ENCODE results near the gene CGB3. TPM values are rescaled to one million over a fixed set of nuclear protein-coding genes. Genes with fewer than 3 reads are reported as not detected.
"Not testable (repeated sequence)": the region's sequence is repeated elsewhere in the genome, so short reads cannot be mapped to it uniquely, and the experiment has no call there.

CGB3 gene
- not detected for total RNA-seq
- polyA plus RNA-seq (ENCODE audit: insufficient read depth, low read depth, low replicate concordance), result not detected
- long read RNA-seq, donor 1, result 0 reads
- long read RNA-seq, donor 2, result 0 reads

DNA sequence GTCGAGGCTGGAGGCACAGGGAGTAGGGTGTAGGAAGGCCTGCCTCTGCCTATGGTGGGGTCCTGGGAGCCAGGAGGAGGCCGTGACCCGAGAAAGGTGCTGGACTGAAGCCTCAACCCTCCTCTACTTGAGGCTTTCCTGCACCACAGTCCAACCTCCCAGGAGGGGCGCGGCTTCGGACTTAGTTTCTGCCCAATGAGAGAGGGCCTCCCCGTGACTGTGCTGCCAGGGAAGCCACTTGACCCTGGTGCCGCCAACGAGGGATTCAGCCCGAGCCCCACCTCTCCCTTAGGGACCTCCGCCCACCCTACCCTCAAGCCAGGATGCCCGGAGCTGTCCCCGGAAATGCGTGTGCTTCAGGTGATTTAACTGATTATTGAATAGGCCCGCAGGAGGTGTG is at the start of gene CGB3:
CGB3 (minus strand) TSS at position 101 of the 400 bp plus-strand sequence. CDS start 362 bp downstream, outside the sequence.
- WGBS, 2 donors, result 85% methylated on average over 13 of the region's 15 CpGs; no CpG with 5 or more reads in 1 of the 2 donors
- DNase-seq; H3K9me3 ChIP-seq; H3K27me3 ChIP-seq; H3K36me3 ChIP-seq (ENCODE audit: low read depth, missing control alignments); H3K27ac ChIP-seq; intact Hi-C loops (cut with DNase I; ENCODE audit: low total_unique reads); H3K4me3 ChIP-seq; H3K4me1 ChIP-seq: not testable (repeated sequence)

DNA sequence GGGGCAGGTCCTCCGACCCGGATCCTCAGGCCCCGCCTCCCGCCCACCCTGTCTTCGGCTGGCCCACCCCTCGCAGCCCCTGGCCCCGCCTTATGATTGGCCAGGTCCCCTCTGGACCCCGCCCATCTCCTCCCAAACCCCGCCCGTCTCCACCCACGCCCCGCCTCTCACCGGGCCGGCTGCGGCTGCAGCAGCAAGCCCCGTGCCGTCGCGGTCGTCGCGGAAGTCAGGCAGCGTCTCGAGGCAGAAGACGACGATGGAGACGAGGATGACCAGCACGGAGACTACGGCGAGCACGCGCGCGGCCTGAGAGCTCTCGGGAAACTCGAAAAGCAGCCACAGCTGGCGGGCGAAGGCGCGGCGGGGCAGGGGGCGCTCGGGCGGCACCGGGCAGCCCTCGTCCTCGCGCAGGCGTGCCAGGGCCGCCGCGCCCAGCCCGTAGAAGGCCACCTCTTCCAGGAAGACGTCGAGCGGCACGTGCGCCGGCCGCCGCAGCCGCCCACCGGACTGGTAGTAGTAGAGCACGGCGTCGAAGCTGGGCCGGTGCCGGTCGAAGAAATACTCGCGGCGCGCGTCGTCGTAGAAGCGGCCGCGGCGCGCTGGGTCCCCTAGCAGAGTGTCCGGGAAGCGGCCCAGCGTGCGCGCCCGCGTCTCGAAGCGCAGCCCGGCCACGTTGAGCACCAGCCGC is 47.9 kb upstream of the CGB3 start:
- DNase-seq, result peak; percentile 72
- no peaks in the 10 kb centered on the region for H3K27me3 ChIP-seq
- no peak for TF ChIP-seq POLR2A (IDR thresholded peaks at IDR 0.05)
- TF ChIP-seq, protein P1, sequence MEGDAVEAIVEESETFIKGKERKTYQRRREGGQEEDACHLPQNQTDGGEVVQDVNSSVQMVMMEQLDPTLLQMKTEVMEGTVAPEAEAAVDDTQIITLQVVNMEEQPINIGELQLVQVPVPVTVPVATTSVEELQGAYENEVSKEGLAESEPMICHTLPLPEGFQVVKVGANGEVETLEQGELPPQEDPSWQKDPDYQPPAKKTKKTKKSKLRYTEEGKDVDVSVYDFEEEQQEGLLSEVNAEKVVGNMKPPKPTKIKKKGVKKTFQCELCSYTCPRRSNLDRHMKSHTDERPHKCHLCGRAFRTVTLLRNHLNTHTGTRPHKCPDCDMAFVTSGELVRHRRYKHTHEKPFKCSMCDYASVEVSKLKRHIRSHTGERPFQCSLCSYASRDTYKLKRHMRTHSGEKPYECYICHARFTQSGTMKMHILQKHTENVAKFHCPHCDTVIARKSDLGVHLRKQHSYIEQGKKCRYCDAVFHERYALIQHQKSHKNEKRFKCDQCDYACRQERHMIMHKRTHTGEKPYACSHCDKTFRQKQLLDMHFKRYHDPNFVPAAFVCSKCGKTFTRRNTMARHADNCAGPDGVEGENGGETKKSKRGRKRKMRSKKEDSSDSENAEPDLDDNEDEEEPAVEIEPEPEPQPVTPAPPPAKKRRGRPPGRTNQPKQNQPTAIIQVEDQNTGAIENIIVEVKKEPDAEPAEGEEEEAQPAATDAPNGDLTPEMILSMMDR (IDR thresholded peaks at IDR 0.05), result no peak

GRCh38 chr19:49070416-49070815 is 46.3 kb upstream of the CGB3 start:
- Histone ChIP-seq H3K36me3 (ENCODE audit: low read depth, missing control alignments) (no peaks in the 10 kb centered on the region), H3K4me1 (peaks cover 1% of the 10 kb centered on the region), H3K27ac (no peak overlapping the region), H3K4me3 (no peak overlapping the region), H3K27me3 (no peaks in the 10 kb centered on the region), H3K9me3 (no peaks in the 10 kb centered on the region)
- intact Hi-C loops (cut with DNase I; ENCODE audit: low total_unique reads), result loop anchor here (10.0 kb wide), 1 partner anchor 134 kb away; no protein-coding TSS in a partner anchor
- DNase-seq, result no peak
- no peak for TF ChIP-seq POLR2A (IDR thresholded peaks at IDR 0.05)
- TF ChIP-seq, protein P1 (IDR thresholded peaks at IDR 0.05), result no peak
- WGBS, 2 donors, result 94 to 95% methylated on average over 20 to 21 of the region's 21 CpGs

More for the DNA sequence above, 47.9 kb upstream of the CGB3 start:
- Histone ChIP-seq H3K4me3 (peak overlapping the region; percentile 24 to 34), H3K4me1 (no peaks in the 10 kb centered on the region), H3K27ac (no peak overlapping the region), H3K36me3 (ENCODE audit: low read depth, missing control alignments) (no peaks in the 10 kb centered on the region), H3K9me3 (no peaks in the 10 kb centered on the region)
- 3 to 4% methylated on average over 17 to 56 of the region's 93 CpGs for WGBS, 2 donors
- intact Hi-C loops (cut with DNase I; ENCODE audit: low total_unique reads), result loop anchor here (10.0 kb wide), 1 partner anchor 133 kb away; no protein-coding TSS in a partner anchor

- TF ChIP-seq POLR2A (IDR thresholded peaks at IDR 0.05), result no peak
- TF ChIP-seq, protein P1 (IDR thresholded peaks at IDR 0.05), result no peak
- Histone ChIP-seq H3K9me3 (no peaks in the 10 kb centered on the region), H3K27me3 (no peaks in the 10 kb centered on the region), H3K4me1 (peaks cover 13% of the 10 kb centered on the region), H3K27ac (no peak overlapping the region), H3K4me3 (no peak overlapping the region), H3K36me3 (ENCODE audit: low read depth, missing control alignments) (no peaks in the 10 kb centered on the region)
- WGBS, 2 donors, result 92 to 95% methylated on average over 9 of the region's 9 CpGs
- intact Hi-C loops (cut with DNase I; ENCODE audit: low total_unique reads), result no loop called here
- DNase-seq, result no peak
Observed at GRCh38 chr19:49069026-49069425, 44.9 kb upstream of the CGB3 start.

DNA sequence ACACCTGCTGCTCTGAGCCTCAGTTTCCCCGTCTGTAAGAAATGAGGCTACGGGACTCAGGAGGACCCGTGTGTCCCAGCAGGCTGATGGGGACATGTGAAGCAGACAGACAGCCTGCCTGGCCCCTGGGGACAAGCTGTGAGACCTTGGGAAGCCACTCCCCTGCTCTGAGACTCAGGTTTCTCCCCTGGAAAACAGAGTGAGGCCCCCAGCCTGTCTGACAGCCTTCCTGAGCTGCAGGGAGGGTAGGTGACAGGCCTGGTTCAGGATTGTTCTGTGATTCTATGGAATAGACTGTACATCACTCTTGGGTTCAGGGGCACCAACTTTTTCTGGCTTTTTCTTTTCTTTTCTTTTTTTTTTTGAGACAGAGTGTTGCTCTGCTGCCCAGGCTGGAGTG is 43.4 kb upstream of the CGB3 start:
- intact Hi-C loops (cut with DNase I; ENCODE audit: low total_unique reads), result no loop called here

More for the DNA sequence above, 43.4 kb upstream of the CGB3 start:
- no peak overlapping the region for H3K4me3 ChIP-seq
- TF ChIP-seq, protein P1 (IDR thresholded peaks at IDR 0.05), result no peak
- TF ChIP-seq POLR2A (IDR thresholded peaks at IDR 0.05), result no peak
- DNase-seq, result no peak
- H3K36me3 ChIP-seq (ENCODE audit: low read depth, missing control alignments), result no peaks in the 10 kb centered on the region
- 53 to 68% methylated on average over 3 of the region's 3 CpGs for WGBS, 2 donors
- H3K4me1 ChIP-seq, result peaks cover 13% of the 10 kb centered on the region
- no peaks in the 10 kb centered on the region for H3K9me3 ChIP-seq
- H3K27ac ChIP-seq, result no peak overlapping the region
- no peaks in the 10 kb centered on the region for H3K27me3 ChIP-seq
